OCI-LY7 (cell line): ENCODE results near the gene TRAF1. TPM values are rescaled to one million over a fixed set of nuclear protein-coding genes. Genes with fewer than 3 reads are reported as not detected.
A peak's percentile ranks its signal among the peaks of the same experiment; 100 is the strongest.

Source experiments
- BruUV-seq: library from RNA; stranded (reverse); fragments of 400-500 nt; replicated peaks from 2 replicates; lab custom pipeline; 2021; lab: Mats Ljungman, UMichigan
- CTCF ChIA-PET: fragments of 300-600 bp; sonication (Branson Sonifier 250); formaldehyde crosslinking; loops from one replicate; lab custom pipeline; 2022; ENCODE audit warnings: antibody characterized with exemption; ENCODE audit not compliant: unreplicated experiment; lab: Charles Lee
- POLR2A ChIA-PET: fragments of 300-600 bp; sonication (Branson Sonifier 250); formaldehyde crosslinking; loops from one replicate; lab custom pipeline; 2022; ENCODE audit warnings: antibody characterized with exemption; lab: Charles Lee
- DNase-seq: peaks from one replicate; pipeline ENCODE4 v3.0.0-alpha.2; 2015; ENCODE audit warnings: low spot score
- H2AFZ ChIP-seq: fragments of 200-600 bp; sonication (generic), shearing (Covaris generic); 2 replicates; pipeline ENCODE4 v1.6.1; 2014; ENCODE audit warnings: mild to moderate bottlenecking, antibody characterized with exemption, low read length, moderate library complexity
- H3K27ac ChIP-seq: fragments of 200-600 bp; sonication (generic); 2 replicates; pipeline ENCODE4 v1.5.1; 2014; ENCODE audit warnings: mixed run types, low read depth, mild to moderate bottlenecking, moderate library complexity, low read length, inconsistent platforms; ENCODE audit not compliant: poor library complexity, severe bottlenecking
- H3K36me3 ChIP-seq: fragments of 200-600 bp; sonication (generic); 2 replicates; pipeline ENCODE4 v1.6.1; 2014; ENCODE audit warnings: mild to moderate bottlenecking, antibody characterized with exemption, low read length, moderate library complexity, mixed read lengths; ENCODE audit not compliant: insufficient read depth
- H3K4me1 ChIP-seq: fragments of 200-600 bp; sonication (generic); 2 replicates; pipeline ENCODE4 v1.5.1; 2014; ENCODE audit warnings: mild to moderate bottlenecking, low read length; ENCODE audit not compliant: insufficient read depth, poor library complexity, severe bottlenecking
- H3K4me2 ChIP-seq: fragments of 200-600 bp; sonication (generic); 2 replicates; pipeline ENCODE4 v1.6.1; 2014; ENCODE audit warnings: mild to moderate bottlenecking, low read length
- H3K4me3 ChIP-seq: fragments of 200-600 bp; sonication (generic); 2 replicates; pipeline ENCODE4 v1.5.1; 2014; ENCODE audit warnings: mild to moderate bottlenecking, low read depth, low read length; ENCODE audit not compliant: poor library complexity, severe bottlenecking
- H3K79me2 ChIP-seq: fragments of 200-600 bp; sonication (generic); 2 replicates; pipeline ENCODE4 v1.6.1; 2016; ENCODE audit warnings: low read depth, mild to moderate bottlenecking, low read length, moderate library complexity, mixed read lengths; ENCODE audit not compliant: insufficient read depth
- H3K9me2 ChIP-seq: fragments of 200-600 bp; sonication (generic); 2 replicates; pipeline ENCODE4 v1.6.1; 2016; ENCODE audit warnings: mild to moderate bottlenecking, low read length, mixed read lengths; ENCODE audit not compliant: insufficient read depth
- H3K9me3 ChIP-seq: fragments of 200-600 bp; sonication (generic); 2 replicates; pipeline ENCODE4 v1.6.1; 2014; ENCODE audit warnings: mild to moderate bottlenecking, mixed run types, low read length, mixed read lengths
- H4K20me1 ChIP-seq: fragments of 200-600 bp; sonication (generic); 2 replicates; pipeline ENCODE4 v1.6.1; 2014; ENCODE audit warnings: mild to moderate bottlenecking, antibody characterized with exemption, low read length, moderate library complexity, mixed read lengths; ENCODE audit not compliant: insufficient read depth
- CTCF ChIP-seq: fragments of 200-600 bp; sonication (generic); conservative IDR thresholded peaks from 2 replicates; pipeline ENCODE4 v1.5.1; 2014; ENCODE audit warnings: mild to moderate bottlenecking, antibody characterized with exemption, low read length, moderate library complexity, mixed read lengths
- EZH2phosphoT487 ChIP-seq: fragments of 200-600 bp; sonication (generic); IDR thresholded peaks from 2 replicates; pipeline ENCODE4 v1.6.1; 2018; ENCODE audit warnings: low read depth, borderline replicate concordance, mild to moderate bottlenecking, mixed run types, antibody characterized with exemption, low read length, moderate library complexity, mixed read lengths
- intact Hi-C: fragments of 100-400 bp; cut with micrococcal nuclease; formaldehyde crosslinking; loops from one replicate; pipeline ENCODE4 v1.10.0; 2022; ENCODE audit not compliant: unreplicated experiment
- total RNA-seq, 2 experiments: library from RNA; depleted of rRNA in 1 of 2; stranded (reverse); fragments of >200 nt in 1 of 2; shearing (Covaris generic) in 1 of 2; gene quantifications; 2 replicates each; pipeline ENCODE4 v1.2.3, GENCODE V29; 2014 to 2022

TRAF1 gene
- total RNA-seq, 2 experiments from 2014 or later: 24.2 to 50.5 TPM

- ChIA-PET POLR2A (interaction anchor here (0.8 to 21.2 kb wide), 6 partner anchors 9 to 1009 kb away, joined by 3 to 372 read pairs (median 6); no protein-coding TSS in a partner anchor), CTCF (interaction anchor here (0.5 to 1.0 kb wide), 3 partner anchors 44 to 63 kb away, joined by 3 to 4 read pairs (median 3); no protein-coding TSS in a partner anchor)
- TF ChIP-seq EZH2phosphoT487: no peak
- TF ChIP-seq CTCF: peak; percentile 100
- Histone ChIP-seq H3K4me3 (peak overlapping the region; percentile 49), H3K27ac (peak overlapping the region; percentile 96), H3K36me3 (no peaks in the 10 kb centered on the region), H4K20me1 (no peaks in the 10 kb centered on the region), H2AFZ (peak overlapping the region; percentile 47; the same call in 1 of the 2 replicates), H3K9me2 (no peaks in the 10 kb centered on the region), H3K4me1 (peaks cover 81% of the 10 kb centered on the region), H3K9me3 (no peaks in the 10 kb centered on the region), H3K4me2 (peak overlapping the region; percentile 78), H3K79me2 (no peaks in the 10 kb centered on the region)
- peak; percentile 92 for DNase-seq
- no TSS peak for BruUV-seq
- intact Hi-C loops: loop anchor here (1.0 to 2.0 kb wide), 6 partner anchors 33 to 179 kb away; partner anchors contain the start of gene FBXW2
These were observed 9.6 kb upstream of the TRAF1 start for GRCh38 chr9:120936011-120936763.

- H3K79me2 ChIP-seq: no peaks in the 10 kb centered on the region
- H3K9me3 ChIP-seq: no peaks in the 10 kb centered on the region
- TSS peak; percentile 68 for BruUV-seq
- TF ChIP-seq CTCF (no peak), EZH2phosphoT487 (no peak)
- H3K4me1 ChIP-seq: peaks cover 88% of the 10 kb centered on the region
- peak overlapping the region; percentile 47; the same call in 1 of the 2 replicates for H2AFZ ChIP-seq
- peak; percentile 44 for DNase-seq
- ChIA-PET CTCF (interaction anchor here (1.0 kb wide), 1 partner anchor 45 kb away, joined by 4 read pairs; no protein-coding TSS in a partner anchor), POLR2A (interaction anchor here (0.6 to 21.2 kb wide), 7 partner anchors 11 to 141 kb away, joined by 3 to 372 read pairs (median 7); no protein-coding TSS in a partner anchor)
- H3K27ac ChIP-seq: peak overlapping the region; percentile 96
- no peaks in the 10 kb centered on the region for H4K20me1 ChIP-seq
- intact Hi-C loops: no loop called here
- peak overlapping the region; percentile 49 for H3K4me3 ChIP-seq
- peak overlapping the region; percentile 78 for H3K4me2 ChIP-seq
- H3K36me3 ChIP-seq: no peaks in the 10 kb centered on the region
- no peaks in the 10 kb centered on the region for H3K9me2 ChIP-seq
These were observed 8.8 kb upstream of the TRAF1 start for GRCh38 chr9:120935383-120935857.
